GM10266 (cell line): ENCODE measurements around the gene PLEKHA1.

Experiments
- DNase-seq: peaks from one replicate; pipeline ENCODE4 v3.0.0; 2012; ENCODE audit errors: extremely low spot score
- TF ChIP-seq, protein P1 (sequence below): IDR thresholded peaks from 2 replicates; pipeline ENCODE4 v1.5.1; 2012; ENCODE audit warnings: mild to moderate bottlenecking, low read depth; ENCODE audit not compliant: control insufficient read depth, insufficient read depth; ENCODE audit errors: missing control alignments

PLEKHA1 gene

DNA sequence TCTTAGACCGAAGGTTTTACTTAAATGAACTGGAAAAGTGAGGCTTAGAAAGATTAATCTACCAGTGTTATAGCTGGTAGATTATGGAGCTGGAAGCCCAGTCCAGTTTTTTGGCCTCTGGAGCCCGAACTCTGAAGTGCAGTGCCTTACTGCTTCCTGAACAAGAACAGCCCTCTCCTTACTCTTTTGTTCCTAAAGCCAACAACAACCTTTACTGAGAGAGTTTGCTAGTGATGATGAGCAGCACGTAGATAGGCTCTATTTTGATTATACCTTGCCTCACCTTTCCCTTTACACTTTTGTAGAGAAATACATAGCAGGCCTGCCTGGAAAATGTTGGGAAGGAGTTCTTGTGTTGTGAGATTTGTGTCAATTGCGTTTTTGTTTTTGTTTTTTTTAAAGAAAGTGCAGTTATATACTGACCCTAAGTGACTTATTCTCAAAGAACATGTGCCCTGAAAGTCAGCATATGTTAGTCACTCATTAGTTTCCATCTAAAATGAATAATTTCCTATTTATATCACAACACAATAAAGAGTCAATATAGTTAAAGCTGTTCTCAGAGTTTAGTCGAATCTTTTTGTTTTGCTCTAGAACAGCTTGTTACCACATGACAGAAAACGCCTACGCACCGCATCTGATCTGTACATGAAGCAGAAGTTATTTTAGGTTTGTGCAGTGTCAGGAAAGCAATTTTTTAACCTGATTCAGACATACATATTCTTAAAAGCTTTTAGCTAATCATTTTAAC, 33.0 kb downstream of the PLEKHA1 start:
- TF ChIP-seq, protein P1, sequence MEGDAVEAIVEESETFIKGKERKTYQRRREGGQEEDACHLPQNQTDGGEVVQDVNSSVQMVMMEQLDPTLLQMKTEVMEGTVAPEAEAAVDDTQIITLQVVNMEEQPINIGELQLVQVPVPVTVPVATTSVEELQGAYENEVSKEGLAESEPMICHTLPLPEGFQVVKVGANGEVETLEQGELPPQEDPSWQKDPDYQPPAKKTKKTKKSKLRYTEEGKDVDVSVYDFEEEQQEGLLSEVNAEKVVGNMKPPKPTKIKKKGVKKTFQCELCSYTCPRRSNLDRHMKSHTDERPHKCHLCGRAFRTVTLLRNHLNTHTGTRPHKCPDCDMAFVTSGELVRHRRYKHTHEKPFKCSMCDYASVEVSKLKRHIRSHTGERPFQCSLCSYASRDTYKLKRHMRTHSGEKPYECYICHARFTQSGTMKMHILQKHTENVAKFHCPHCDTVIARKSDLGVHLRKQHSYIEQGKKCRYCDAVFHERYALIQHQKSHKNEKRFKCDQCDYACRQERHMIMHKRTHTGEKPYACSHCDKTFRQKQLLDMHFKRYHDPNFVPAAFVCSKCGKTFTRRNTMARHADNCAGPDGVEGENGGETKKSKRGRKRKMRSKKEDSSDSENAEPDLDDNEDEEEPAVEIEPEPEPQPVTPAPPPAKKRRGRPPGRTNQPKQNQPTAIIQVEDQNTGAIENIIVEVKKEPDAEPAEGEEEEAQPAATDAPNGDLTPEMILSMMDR: no peak
- DNase-seq: no peak

- TF ChIP-seq, protein P1: no peak
- DNase-seq: no peak
Measured at GRCh38 chr10:122413327-122413726, 38.8 kb downstream of the PLEKHA1 start.

GRCh38 chr10:122417667-122418066, 43.2 kb downstream of the PLEKHA1 start:
- TF ChIP-seq, protein P1: no peak
- no peak for DNase-seq

GRCh38 chr10:122419016-122419415, 44.5 kb downstream of the PLEKHA1 start:
- DNase-seq: no peak
- TF ChIP-seq, protein P1: no peak

DNA sequence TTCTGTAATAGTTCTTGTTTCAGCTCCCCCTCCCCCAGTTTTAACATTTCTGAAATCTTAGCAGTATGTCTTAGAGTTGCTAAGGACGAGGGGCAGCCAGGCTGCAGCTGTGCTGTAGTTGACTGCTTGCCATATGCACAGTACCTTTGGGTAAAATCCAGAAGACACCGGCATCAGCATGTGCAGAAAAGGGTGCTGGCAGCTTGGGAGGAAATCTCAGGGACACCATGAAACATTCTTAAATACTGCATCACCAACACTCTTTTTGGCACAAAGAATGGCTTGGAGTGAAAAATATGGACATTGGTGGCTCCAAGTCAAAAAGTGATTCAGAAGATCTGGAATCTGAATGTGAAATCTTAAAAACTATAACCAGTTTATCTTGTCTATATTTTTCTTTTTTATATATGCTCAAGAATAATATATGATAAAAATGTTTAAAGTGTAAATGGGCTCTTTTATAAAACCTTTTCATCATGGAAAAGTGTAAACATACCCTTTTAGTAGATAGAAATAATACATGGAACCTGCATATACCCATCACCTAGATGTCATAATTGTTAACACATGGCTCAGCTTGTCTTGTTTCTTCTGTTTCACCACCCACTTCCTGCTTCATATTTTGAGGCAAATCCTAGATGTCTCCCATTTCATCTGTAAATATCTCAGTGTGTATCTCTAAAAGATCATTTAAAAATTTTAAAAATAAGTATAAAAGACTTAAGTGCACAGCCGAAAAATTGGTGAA, 45.5 kb downstream of the PLEKHA1 start:
- TF ChIP-seq, protein P1: no peak
- no peak for DNase-seq

GRCh38 chr10:122420624-122421007, 46.1 kb downstream of the PLEKHA1 start:
- TF ChIP-seq, protein P1: no peak
- DNase-seq: no peak
